Gastroesophageal sphincter (tissue), 4 donors: ENCODE measurements around the gene CDK17. TPM values are rescaled to one million over a fixed set of nuclear protein-coding genes. Genes with fewer than 3 reads are reported as not detected.
"Not testable (repeated sequence)": the region's sequence is repeated elsewhere in the genome, so short reads cannot be mapped to it uniquely, and the experiment has no call there.

ENCODE experiments used
- ATAC-seq: fragments of 150-250 bp; one replicate; pipeline ENCODE4 v1.9.1; 2016; ENCODE audit warnings: mild to moderate bottlenecking, moderate library complexity
- H3K27ac ChIP-seq, 4 donors: fragments of 200-600 bp; sonication (generic) in 3 of 4; 1 replicate in 3 of 4; 2 replicates in 1 of 4; pipeline ENCODE4 v1.5.1; 2016 to 2019
- H3K27me3 ChIP-seq: fragments of 200-600 bp; sonication (generic); one replicate; pipeline ENCODE4 v1.5.1; 2019
- H3K36me3 ChIP-seq, 2 donors: fragments of 200-600 bp; sonication (generic); one replicate each; pipeline ENCODE4 v1.5.1; 2019; ENCODE audit warnings: control low read depth in 1 of 2
- H3K4me1 ChIP-seq, 3 donors: fragments of 200-600 bp; sonication (generic); 1 replicate in 2 of 3; 2 replicates in 1 of 3; pipeline ENCODE4 v1.5.1; 2016 to 2019; ENCODE audit warnings: control low read depth in 2 of 3
- H3K4me3 ChIP-seq, 2 donors: fragments of 200-600 bp; sonication (generic); one replicate each; pipeline ENCODE4 v1.5.1; 2019; ENCODE audit warnings: mild to moderate bottlenecking in 1 of 2, moderate library complexity in 1 of 2
- H3K9me3 ChIP-seq, 3 donors: fragments of 200-600 bp; sonication (generic); one replicate each; pipeline ENCODE4 v1.5.1; 2017 to 2019; ENCODE audit warnings: control low read depth in 2 of 3
- EP300 ChIP-seq: sonication (generic); formaldehyde crosslinking; IDR thresholded peaks from one replicate; pipeline ENCODE4 v1.6.1; 2017; ENCODE audit warnings: antibody characterized with exemption, mild to moderate bottlenecking
- POLR2A ChIP-seq, 2 donors: fragments of 450-650 bp; IDR thresholded peaks; one replicate each; pipeline ENCODE4 v1.6.1; 2017; ENCODE audit warnings: antibody characterized with exemption in 2 of 2, mild to moderate bottlenecking in 2 of 2, moderate library complexity in 1 of 2
- POLR2AphosphoS5 ChIP-seq: sonication (generic); formaldehyde crosslinking; IDR thresholded peaks from one replicate; pipeline ENCODE4 v1.6.1; 2017; ENCODE audit warnings: antibody characterized with exemption
- WGBS, 2 donors: methylation state at CpG; one replicate each; pipeline ENCODE4 v1.1.5; 2018; ENCODE audit warnings: low coverage in 1 of 2; 5-methylcytosine and 5-hydroxymethylcytosine counted together
- total RNA-seq, 4 donors: library from RNA; depleted of rRNA; stranded (reverse); fragments of >200 nt; gene quantifications; one replicate each; pipeline ENCODE4 v1.1.0, GENCODE V29; 2016
- TF ChIP-seq, protein P1 (sequence below), 4 experiments: fragments of 200-600 bp in 2 of 4; fragments of 450-650 bp in 2 of 4; sonication (generic) in 1 of 4; IDR thresholded peaks; one replicate each; pipeline ENCODE4 v1.5.1; 2017 to 2019; ENCODE audit warnings: antibody characterized with exemption in 4 of 4, mild to moderate bottlenecking in 2 of 4, moderate library complexity in 2 of 4

The CDK17 gene
- total RNA-seq, 4 donors from 2014 or later: 54.4 to 77.9 (median 62.9) TPM

DNA sequence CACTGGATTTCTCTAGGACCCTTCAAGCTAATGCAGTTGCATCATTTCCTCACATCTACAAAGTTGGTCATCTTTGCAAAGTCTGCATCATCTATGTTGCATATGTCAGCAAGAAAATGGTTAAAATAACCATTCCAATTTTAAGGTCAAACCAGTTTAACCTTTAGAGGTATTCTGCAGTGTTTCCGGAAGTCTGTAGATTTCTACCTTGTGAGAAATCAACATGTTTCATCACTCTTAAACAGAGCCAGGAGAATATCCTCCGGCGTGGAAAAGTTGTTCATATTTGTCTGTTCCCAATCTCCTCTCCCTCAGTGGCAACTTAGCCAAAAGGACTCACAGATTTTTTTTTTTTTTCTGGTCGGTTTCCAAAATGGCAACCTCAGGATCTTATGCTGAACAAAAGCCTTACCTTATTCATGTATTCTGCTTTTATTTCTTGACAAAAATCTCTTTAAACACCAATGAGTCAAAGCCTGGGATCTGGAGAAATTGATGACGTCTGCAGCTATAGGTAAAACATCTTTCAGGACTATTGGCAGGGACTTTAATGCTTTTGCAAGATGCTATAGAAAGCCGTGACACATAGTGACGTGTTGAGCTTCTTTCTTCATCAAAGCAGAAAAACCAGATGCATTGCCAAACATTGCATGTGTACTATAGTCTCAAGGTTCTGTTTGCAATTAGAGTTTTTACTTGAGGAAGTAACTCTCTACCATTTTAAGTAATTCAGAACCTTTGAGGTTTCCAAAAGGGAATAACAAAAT, 16.0 kb upstream of the CDK17 start:
- Histone ChIP-seq H3K4me3 (no peak overlapping the region), H3K36me3 (no peaks in the 10 kb centered on the region), H3K4me1 (peaks cover 0 to 2% (median 0%) of the 10 kb centered on the region in 3 donors), H3K9me3 (no peaks in the 10 kb centered on the region), H3K27ac (no peak overlapping the region), H3K27me3 (no peaks in the 10 kb centered on the region)
- no peak for ATAC-seq
- TF ChIP-seq, protein P1, sequence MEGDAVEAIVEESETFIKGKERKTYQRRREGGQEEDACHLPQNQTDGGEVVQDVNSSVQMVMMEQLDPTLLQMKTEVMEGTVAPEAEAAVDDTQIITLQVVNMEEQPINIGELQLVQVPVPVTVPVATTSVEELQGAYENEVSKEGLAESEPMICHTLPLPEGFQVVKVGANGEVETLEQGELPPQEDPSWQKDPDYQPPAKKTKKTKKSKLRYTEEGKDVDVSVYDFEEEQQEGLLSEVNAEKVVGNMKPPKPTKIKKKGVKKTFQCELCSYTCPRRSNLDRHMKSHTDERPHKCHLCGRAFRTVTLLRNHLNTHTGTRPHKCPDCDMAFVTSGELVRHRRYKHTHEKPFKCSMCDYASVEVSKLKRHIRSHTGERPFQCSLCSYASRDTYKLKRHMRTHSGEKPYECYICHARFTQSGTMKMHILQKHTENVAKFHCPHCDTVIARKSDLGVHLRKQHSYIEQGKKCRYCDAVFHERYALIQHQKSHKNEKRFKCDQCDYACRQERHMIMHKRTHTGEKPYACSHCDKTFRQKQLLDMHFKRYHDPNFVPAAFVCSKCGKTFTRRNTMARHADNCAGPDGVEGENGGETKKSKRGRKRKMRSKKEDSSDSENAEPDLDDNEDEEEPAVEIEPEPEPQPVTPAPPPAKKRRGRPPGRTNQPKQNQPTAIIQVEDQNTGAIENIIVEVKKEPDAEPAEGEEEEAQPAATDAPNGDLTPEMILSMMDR (IDR thresholded peaks at IDR 0.05): no peak
- TF ChIP-seq POLR2AphosphoS5 (no peak), EP300 (no peak), POLR2A (IDR thresholded peaks at IDR 0.05) (no peak)
- 78 to 88% methylated on average over 7 of the region's 7 CpGs for WGBS, 2 donors

DNA sequence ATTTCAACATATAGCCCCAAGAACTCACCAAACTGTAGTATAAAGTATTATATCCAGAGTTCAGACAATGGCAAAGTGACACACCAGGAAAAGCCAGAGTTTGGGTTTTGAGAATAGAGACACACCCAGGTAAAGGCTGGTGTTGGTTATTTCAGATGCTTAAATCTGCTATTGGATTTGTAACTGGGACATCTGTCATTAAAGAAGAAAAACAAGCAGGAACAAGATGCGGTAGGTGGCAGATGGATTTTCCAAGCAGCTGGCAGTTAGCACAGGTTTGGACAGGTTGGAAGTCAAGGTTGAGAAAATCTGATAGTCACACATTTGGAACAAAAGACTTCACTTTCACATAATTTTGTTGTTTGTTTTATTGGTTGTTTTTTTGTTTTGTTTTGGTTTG, 14.4 kb upstream of the CDK17 start:
- Histone ChIP-seq H3K4me1 (no peaks in the 10 kb centered on the region), H3K36me3 (no peaks in the 10 kb centered on the region), H3K4me3 (no peak overlapping the region), H3K27ac (no peak overlapping the region), H3K9me3 (no peaks in the 10 kb centered on the region), H3K27me3 (no peaks in the 10 kb centered on the region)
- TF ChIP-seq, protein P1 (IDR thresholded peaks at IDR 0.05): no peak
- ATAC-seq: no peak
- WGBS, 2 donors: 94 to 100% methylated on average over 1 of the region's 1 CpG

DNA sequence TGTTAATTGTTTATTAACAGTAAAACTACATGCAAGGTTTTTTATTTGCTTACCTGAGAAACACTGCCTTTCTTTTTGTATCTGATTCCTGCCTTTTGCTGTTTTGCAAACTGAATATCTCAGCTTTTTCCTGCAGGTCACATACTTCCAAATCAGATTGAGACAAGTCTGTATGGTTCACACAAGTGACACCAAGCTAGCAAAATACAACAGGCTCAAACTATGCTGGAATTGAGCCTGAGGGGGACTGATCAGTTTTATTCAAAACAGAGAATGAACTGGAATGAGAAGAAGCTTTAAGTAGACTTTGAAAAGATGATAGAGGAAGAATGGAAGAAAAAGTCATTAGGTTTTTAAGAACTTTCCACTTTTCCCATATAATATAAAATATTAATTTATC, 12.2 kb upstream of the CDK17 start:
- no peaks in the 10 kb centered on the region for H3K4me1 ChIP-seq
- TF ChIP-seq EP300: no peak
- no peak for TF ChIP-seq POLR2A (IDR thresholded peaks at IDR 0.05)
- TF ChIP-seq, protein P1 (IDR thresholded peaks at IDR 0.05): no peak
- TF ChIP-seq POLR2AphosphoS5: no peak

DNA sequence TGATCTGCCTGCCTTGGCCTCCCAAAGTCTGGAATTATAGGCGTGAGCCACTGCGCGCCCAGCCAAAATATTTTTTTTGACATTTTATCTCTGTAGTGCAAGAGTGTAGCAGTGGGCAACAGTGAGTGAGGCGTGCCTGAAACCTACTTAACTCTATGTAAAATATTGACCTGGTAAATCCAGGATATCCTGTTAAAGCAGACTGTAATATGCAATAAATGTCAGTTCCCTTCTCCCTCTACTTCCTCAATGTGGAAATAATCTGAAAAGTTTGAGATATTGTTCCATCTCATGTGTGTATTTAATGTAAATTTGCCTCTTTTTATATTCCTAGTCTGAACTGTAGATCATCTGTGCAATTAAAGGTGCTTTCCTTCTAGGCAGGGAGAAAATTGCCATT, 9.5 kb upstream of the CDK17 start:
- no peak overlapping the region for H3K27ac ChIP-seq

More for the DNA sequence above, 12.2 kb upstream of the CDK17 start:
- ATAC-seq: no peak
- no peaks in the 10 kb centered on the region for H3K27me3 ChIP-seq
- no peak overlapping the region for H3K27ac ChIP-seq
- H3K9me3 ChIP-seq: no peaks in the 10 kb centered on the region
- no peak overlapping the region for H3K4me3 ChIP-seq
- H3K36me3 ChIP-seq: no peaks in the 10 kb centered on the region

DNA sequence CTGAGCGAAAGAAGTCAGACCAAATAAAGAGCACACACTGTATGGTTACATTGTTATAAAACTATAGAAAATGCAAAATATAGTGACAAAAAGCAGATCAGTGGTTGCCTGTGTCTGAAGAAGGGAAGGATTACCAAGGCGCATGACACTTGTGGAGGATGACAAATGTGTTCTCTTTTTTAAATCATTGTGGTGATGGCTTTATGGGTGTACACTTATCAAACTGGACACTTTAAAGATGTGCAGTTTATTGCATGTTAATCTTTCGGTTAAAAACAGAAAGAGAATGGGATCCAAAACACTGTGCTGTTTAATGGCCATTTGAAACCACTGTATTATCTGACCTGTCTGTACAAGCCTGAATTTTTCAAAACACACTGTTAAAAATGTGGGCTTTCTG, 8.8 kb upstream of the CDK17 start:
- no peaks in the 10 kb centered on the region for H3K27me3 ChIP-seq
- no peak overlapping the region for H3K4me3 ChIP-seq
- TF ChIP-seq POLR2A (IDR thresholded peaks at IDR 0.05) (no peak), EP300 (no peak), POLR2AphosphoS5 (no peak)
- TF ChIP-seq, protein P1 (IDR thresholded peaks at IDR 0.05): no peak
- no peaks in the 10 kb centered on the region for H3K4me1 ChIP-seq
- no peaks in the 10 kb centered on the region for H3K36me3 ChIP-seq
- 88 to 95% methylated on average over 3 of the region's 3 CpGs for WGBS, 2 donors
- no peak for ATAC-seq
- H3K27ac ChIP-seq: no peak overlapping the region
- no peaks in the 10 kb centered on the region for H3K9me3 ChIP-seq

More for the DNA sequence above, 9.5 kb upstream of the CDK17 start:
- Histone ChIP-seq H3K4me1 (no peaks in the 10 kb centered on the region), H3K36me3 (no peaks in the 10 kb centered on the region), H3K4me3 (no peak overlapping the region), H3K9me3 (no peaks in the 10 kb centered on the region), H3K27me3 (no peaks in the 10 kb centered on the region)
- WGBS, 2 donors: 80 to 89% methylated on average over 1 to 2 of the region's 4 CpGs
- TF ChIP-seq POLR2A (IDR thresholded peaks at IDR 0.05) (no peak), EP300 (no peak), POLR2AphosphoS5 (no peak)
- TF ChIP-seq, protein P1 (IDR thresholded peaks at IDR 0.05): no peak
- no peak for ATAC-seq

DNA sequence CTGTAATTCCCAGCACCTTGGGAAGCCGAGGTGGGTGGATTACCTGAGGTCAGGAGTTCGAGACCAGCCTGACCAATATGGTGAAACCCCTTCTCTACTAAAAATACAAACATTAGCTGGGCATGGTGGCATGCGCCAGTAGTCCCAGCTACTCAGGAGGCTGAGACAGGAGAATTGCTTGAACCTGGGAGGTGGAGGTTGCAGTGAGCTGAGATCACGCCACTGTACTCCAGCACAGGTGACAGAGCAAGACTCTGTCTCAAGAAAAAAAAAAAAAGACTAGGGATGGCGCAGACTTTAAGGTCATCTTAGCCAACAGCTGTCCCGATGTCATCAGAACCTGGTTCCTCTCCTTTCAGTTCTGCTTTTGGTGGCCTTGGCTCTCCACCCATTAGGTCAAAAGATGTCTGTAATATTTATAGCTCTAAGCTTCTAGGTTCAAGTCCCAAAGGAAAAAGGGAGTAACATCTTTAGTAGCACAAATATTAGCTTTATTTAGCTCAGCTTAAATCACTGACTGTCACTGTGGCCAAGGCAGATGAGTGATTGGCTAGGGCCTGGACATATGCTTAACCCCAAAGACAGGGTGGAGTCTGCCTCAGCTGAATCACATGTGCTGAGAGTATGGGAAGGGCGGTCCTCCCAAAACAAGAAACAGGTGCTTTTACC, 7.3 kb upstream of the CDK17 start:
- not testable (repeated sequence) for H3K36me3 ChIP-seq, H3K4me1 ChIP-seq, H3K9me3 ChIP-seq, H3K27me3 ChIP-seq, H3K27ac ChIP-seq, H3K4me3 ChIP-seq
- WGBS, 2 donors: 83% methylated on average over 4 to 7 of the region's 7 CpGs
- peak; percentile 34 for ATAC-seq
